Panc1 (cell line): Measurements from ENCODE around the gene CYB561D1.

Experiments used
- CTCF ChIP-seq: fragments of 450-650 bp; IDR thresholded peaks from 2 replicates; pipeline ENCODE4 v1.5.1; 2017; ENCODE audit warnings: mild to moderate bottlenecking
- POLR2AphosphoS5 ChIP-seq: IDR thresholded peaks from 2 replicates; pipeline ENCODE4 v1.6.1; 2012; ENCODE audit warnings: mild to moderate bottlenecking, low read depth, low read length, moderate library complexity
- REST ChIP-seq, 2 experiments: IDR thresholded peaks; 2 replicates each; pipeline ENCODE4 v1.6.1; 2011 to 2012; ENCODE audit warnings: low read depth in 2 of 2, control low read depth in 1 of 2, low read length in 1 of 2, mild to moderate bottlenecking in 1 of 2, moderate library complexity in 1 of 2; ENCODE audit not compliant: insufficient read depth in 1 of 2
- SIN3A ChIP-seq: IDR thresholded peaks from 2 replicates; pipeline ENCODE4 v1.6.1; 2012; ENCODE audit warnings: low read depth, mild to moderate bottlenecking, low read length, moderate library complexity, borderline replicate concordance; ENCODE audit not compliant: insufficient read depth
- TCF7L2 ChIP-seq: IDR thresholded peaks from 2 replicates; pipeline ENCODE4 v1.6.1; 2011; ENCODE audit warnings: mild to moderate bottlenecking, low read depth, low read length, inconsistent platforms

- TF ChIP-seq CTCF (no peak), POLR2AphosphoS5 (no peak), REST (IDR thresholded peaks at IDR 0.05; ENCODE audit: insufficient read depth in 1 of 2, low read depth in 2 of 2, low read length in 1 of 2) (no peak), TCF7L2 (no peak), SIN3A (no peak)
Observed at GRCh38 chr1:109504974-109505373, 11.1 kb downstream of the CYB561D1 start.
